ENCODE results near the gene APLP1. TPM values are rescaled to one million over a fixed set of nuclear protein-coding genes. Genes with fewer than 3 reads are reported as not detected.

The APLP1 gene
- total and polyA plus RNA-seq, 2 of the 4 experiments (the other 2 are of a cell fraction), result 4.7 to 41.0 TPM

- intact Hi-C loops (cut with micrococcal nuclease), result no loop called here
- CTCF ChIA-PET, result interaction anchor here (0.6 kb wide), 1 partner anchor 13 kb away, joined by 3 read pairs; no protein-coding TSS in a partner anchor
These were observed 39.6 kb upstream of the APLP1 start for GRCh38 chr19:35828692-35829301.

More at GRCh38 chr19:35828692-35829301, 39.6 kb upstream of the APLP1 start:
- no peak for TF ChIP-seq NFE2L2 (IDR thresholded peaks at IDR 0.05; ENCODE audit: low read depth, low read length)
- peak; percentile 97 for TF ChIP-seq MXI1 (IDR thresholded peaks at IDR 0.05; ENCODE audit: borderline replicate concordance, low read depth, low read length)
- TF ChIP-seq RFX5 (IDR thresholded peaks at IDR 0.05; ENCODE audit: low read depth, low read length), result no peak
- no peak for TF ChIP-seq CEBPB (IDR thresholded peaks at IDR 0.05; ENCODE audit: low read depth, low read length)
- TF ChIP-seq CTCF (conservative IDR thresholded peaks at IDR 0.05; ENCODE audit: low read depth, low read length), result no peak
- H3K9me3 ChIP-seq (ENCODE audit: control insufficient read depth, insufficient read depth, low read length), result no peaks in the 10 kb centered on the region
- no peak overlapping the region for H3K9ac ChIP-seq (ENCODE audit: low read depth, low read length)
- dilution Hi-C loops (cut with HindIII; ENCODE audit: low sequenced_read_pairs, unreplicated experiment), result no loop called here
- no peak overlapping the region for H3K56ac ChIP-seq (ENCODE audit: extremely low read depth, insufficient read depth, low read length)
- H2BK5ac ChIP-seq (ENCODE audit: low read depth, low read length, poor library complexity, severe bottlenecking), result no peak overlapping the region
- no peak overlapping the region for H3K4me2 ChIP-seq (ENCODE audit: low read depth, low read length)
- no TSS peak for BruUV-seq (replicated peaks)
- no peak overlapping the region for H2AK9ac ChIP-seq (replicated peaks; ENCODE audit: low read depth, low read length, poor library complexity)
- H2AK5ac ChIP-seq (ENCODE audit: low read depth, low read length), result no peak overlapping the region
- H3K18ac ChIP-seq (ENCODE audit: low read depth, low read length), result no peak overlapping the region
- no peak overlapping the region for H3K4me3 ChIP-seq (ENCODE audit: insufficient read depth, low read depth, low read length)
- no peak overlapping the region for H4K8ac ChIP-seq (ENCODE audit: low read depth in 2 of 2, low read length in 2 of 2)
- H2BK15ac ChIP-seq (ENCODE audit: low read depth, low read length), result no peak overlapping the region
- in situ Hi-C loops (cut with MboI; ENCODE audit: low sequenced_read_pairs), result no loop called here
- WGBS, 2 experiments (ENCODE audit: extremely low coverage in 2 of 2, insufficient read length in 1 of 2), result no CpG with 5 or more reads among the region's 12 CpGs
- no peak overlapping the region for H4K91ac ChIP-seq (ENCODE audit: insufficient read depth, low read depth, low read length)
- H3K36me3 ChIP-seq (ENCODE audit: control insufficient read depth, insufficient read depth, low read length), result no peaks in the 10 kb centered on the region
- H4K20me1 ChIP-seq (ENCODE audit: insufficient read depth, low read length), result no peaks in the 10 kb centered on the region
- H3K23ac ChIP-seq (ENCODE audit: low read depth, low read length), result no peak overlapping the region
- no peak overlapping the region for H3K27ac ChIP-seq (ENCODE audit: insufficient read depth, low read length)
- H2AFZ ChIP-seq (replicated peaks; ENCODE audit: low read length, poor library complexity), result no peak overlapping the region
- no peak overlapping the region for H2BK20ac ChIP-seq (ENCODE audit: low read depth, low read length)
- no peaks in the 10 kb centered on the region for H3K79me1 ChIP-seq (ENCODE audit: low read depth in 1 of 2, low read length in 2 of 2)
- H3K4ac ChIP-seq (ENCODE audit: low read depth, low read length), result no peak overlapping the region
- H3K4me1 ChIP-seq (ENCODE audit: control insufficient read depth, insufficient read depth, low read length), result no peaks in the 10 kb centered on the region
- no peak overlapping the region for H4K5ac ChIP-seq (ENCODE audit: low read depth, low read length)
- peak; percentile 100 for ATAC-seq (ENCODE audit: low read depth)
- H3K27me3 ChIP-seq (ENCODE audit: control insufficient read depth, insufficient read depth, low read length), result peaks cover 9% of the 10 kb centered on the region
- no peak overlapping the region for H2BK120ac ChIP-seq (ENCODE audit: low read depth, low read length)
- peak; percentile 67 for DNase-seq
- H3K9me1 ChIP-seq (ENCODE audit: insufficient read depth, low read length), result no peaks in the 10 kb centered on the region
- no peak overlapping the region for H3K14ac ChIP-seq (replicated peaks; ENCODE audit: low read depth, low read length)
- POLR2A ChIA-PET (ENCODE audit: unreplicated experiment), result no interaction called here

All from IMR-90 (cell line).